Stimulated activated naive CD8-positive, alpha-beta T cell treated with anti-CD3 and anti-CD28 coated beads, Interleukin-15, amount 100 ng/mL, for 72 hours (primary cell): Measurements from ENCODE around the gene FTCD.
A peak's percentile ranks its signal among the peaks of the same experiment; 100 is the strongest.

Experiments
- ATAC-seq: fragments of 150-1000 bp; cut with Tn5 transposase; 2 replicates; pipeline ENCODE4 v1.10.0; 2021; ENCODE audit warnings: mild to moderate bottlenecking, moderate library complexity
- DNase-seq, 2 donors: peaks; one replicate each; pipeline ENCODE4 v3.0.0; 2021 to 2022
- H3K27ac Mint-ChIP-seq, 2 donors: one replicate each; pipeline ENCODE4 v1.8.0; 2022; ENCODE audit warnings: mild to moderate bottlenecking in 2 of 2, mixed read lengths in 2 of 2, moderate library complexity in 2 of 2
- H3K27me3 Mint-ChIP-seq: one replicate; pipeline ENCODE4 v1.8.0; 2022; ENCODE audit warnings: mixed read lengths
- H3K4me1 Mint-ChIP-seq: one replicate; pipeline ENCODE4 v1.8.0; 2022; ENCODE audit warnings: mild to moderate bottlenecking, mixed read lengths
- H3K4me3 Mint-ChIP-seq, 2 donors: one replicate each; pipeline ENCODE4 v1.8.0; 2022; ENCODE audit warnings: mild to moderate bottlenecking in 2 of 2, mixed read lengths in 2 of 2, moderate library complexity in 1 of 2
- H3K9me3 Mint-ChIP-seq, 2 donors: one replicate each; pipeline ENCODE4 v1.8.0; 2022; ENCODE audit warnings: mixed read lengths in 2 of 2

The FTCD gene

DNA sequence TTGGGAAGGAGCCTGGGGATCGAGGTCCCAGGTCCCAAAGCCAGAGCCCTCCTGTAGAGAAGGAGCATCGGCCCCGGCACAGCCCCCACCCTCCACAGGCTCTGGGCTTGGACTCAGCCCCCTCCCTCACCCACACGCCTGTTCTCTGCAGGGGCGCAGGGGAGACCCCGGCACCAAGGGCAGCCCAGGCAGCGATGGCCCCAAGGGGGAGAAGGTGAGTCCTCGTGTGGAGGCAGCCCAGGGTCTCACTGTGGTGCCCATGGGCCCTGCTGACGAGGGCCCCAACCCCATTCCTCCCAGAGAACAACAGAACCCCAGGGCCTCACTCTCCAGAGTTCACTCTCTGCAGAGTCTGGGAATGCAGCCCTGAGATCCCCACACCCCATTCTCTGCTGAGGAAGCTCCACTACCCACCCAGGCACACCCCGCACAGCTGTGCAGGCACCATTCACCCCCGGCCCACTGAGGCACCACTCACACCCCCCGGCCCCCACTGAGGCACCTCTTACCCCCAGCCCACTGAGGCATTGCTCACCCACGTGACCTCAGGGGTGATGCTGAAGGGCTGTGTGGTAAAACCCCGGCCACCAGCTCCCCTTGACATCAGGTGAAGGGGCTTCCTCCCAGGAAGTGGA, 35.6 kb downstream of the FTCD start:
- no peak overlapping the region for H3K4me3 Mint-ChIP-seq
- DNase-seq, result peak in 1 of 2 donors; percentile 4
- no peaks in the 10 kb centered on the region for H3K4me1 Mint-ChIP-seq
- H3K9me3 Mint-ChIP-seq, result peaks cover 0 to 10% of the 10 kb centered on the region in 2 donors
- peak overlapping the region in 1 of 2 donors; percentile 27 for H3K27ac Mint-ChIP-seq
- peak; percentile 29 for ATAC-seq
- H3K27me3 Mint-ChIP-seq, result no peaks in the 10 kb centered on the region

DNA sequence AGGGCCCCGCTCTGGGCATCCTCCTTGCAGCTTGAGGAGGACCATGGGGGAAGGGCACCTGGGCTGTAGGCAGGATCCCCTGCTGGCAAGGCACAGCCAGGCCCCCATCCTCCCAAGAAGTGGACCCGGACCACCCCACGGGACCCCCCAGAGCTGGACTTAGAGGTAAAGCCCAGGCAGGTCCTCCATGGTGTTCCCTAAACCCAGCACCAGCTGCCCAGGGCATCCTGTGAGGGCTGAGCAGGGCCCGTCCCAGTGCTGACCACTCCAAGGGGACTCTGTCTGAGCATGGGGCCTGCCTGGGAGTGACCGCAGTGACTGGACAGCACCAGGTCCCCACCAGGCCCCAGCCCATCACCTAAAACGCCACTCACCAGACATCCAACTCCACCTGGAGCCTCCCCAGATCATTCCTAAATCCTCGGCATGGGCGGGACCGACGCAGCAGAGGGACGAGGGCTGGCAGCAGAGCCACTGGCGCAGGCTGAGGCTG, 36.2 kb downstream of the FTCD start:
- no peak overlapping the region for H3K27ac Mint-ChIP-seq
- no peak for ATAC-seq
- no peak overlapping the region for H3K4me3 Mint-ChIP-seq
- no peaks in the 10 kb centered on the region for H3K4me1 Mint-ChIP-seq
- H3K9me3 Mint-ChIP-seq, result peaks cover 0 to 9% of the 10 kb centered on the region in 2 donors
- H3K27me3 Mint-ChIP-seq, result no peaks in the 10 kb centered on the region
- DNase-seq, result peak in 1 of 2 donors; percentile 8

DNA sequence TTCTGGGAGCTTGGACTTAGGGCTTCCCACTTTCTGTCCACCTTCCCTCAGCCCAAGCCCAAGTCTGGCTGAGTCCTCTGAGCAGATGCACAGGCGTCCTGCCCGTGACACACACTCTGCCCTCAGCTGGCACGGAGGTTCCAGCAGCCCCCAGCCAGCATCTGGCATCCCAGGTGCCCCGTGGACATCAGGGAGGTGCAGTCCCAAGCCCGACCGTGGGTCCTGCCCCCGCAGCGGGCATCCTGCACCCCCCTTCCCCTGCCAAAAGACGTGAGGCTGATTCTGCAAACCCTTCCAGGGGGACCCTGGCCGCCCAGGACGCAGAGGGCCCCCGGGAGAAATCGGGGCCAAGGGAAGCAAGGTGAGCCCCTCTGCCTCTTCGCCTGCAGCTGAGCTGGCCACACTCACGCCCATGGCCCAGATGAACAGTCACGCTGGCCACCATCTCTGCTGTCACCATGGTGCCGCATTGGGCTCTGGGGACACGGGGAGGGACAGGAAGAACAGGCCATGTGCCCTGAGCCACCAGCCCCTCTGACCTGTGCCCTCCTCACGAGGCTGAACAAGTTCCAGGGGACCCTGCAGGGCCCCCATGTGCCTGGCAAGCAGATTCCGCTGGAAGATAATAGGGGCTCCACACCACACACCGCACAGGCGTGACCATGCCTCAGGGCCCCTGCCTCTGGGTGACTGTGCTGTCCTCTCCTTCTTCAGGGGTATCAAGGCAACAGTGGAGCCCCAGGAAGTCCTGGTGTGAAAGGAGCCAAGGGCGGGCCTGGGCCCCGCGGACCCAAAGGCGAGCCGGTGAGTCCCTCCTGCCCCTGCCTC, 36.8 kb downstream of the FTCD start:
- Mint-ChIP-seq H3K27me3 (no peaks in the 10 kb centered on the region), H3K9me3 (peaks cover 0 to 3% of the 10 kb centered on the region in 2 donors), H3K27ac (no peak overlapping the region), H3K4me3 (no peak overlapping the region), H3K4me1 (no peaks in the 10 kb centered on the region)
- DNase-seq, result peak in 1 of 2 donors; percentile 4
- no peak for ATAC-seq

DNA sequence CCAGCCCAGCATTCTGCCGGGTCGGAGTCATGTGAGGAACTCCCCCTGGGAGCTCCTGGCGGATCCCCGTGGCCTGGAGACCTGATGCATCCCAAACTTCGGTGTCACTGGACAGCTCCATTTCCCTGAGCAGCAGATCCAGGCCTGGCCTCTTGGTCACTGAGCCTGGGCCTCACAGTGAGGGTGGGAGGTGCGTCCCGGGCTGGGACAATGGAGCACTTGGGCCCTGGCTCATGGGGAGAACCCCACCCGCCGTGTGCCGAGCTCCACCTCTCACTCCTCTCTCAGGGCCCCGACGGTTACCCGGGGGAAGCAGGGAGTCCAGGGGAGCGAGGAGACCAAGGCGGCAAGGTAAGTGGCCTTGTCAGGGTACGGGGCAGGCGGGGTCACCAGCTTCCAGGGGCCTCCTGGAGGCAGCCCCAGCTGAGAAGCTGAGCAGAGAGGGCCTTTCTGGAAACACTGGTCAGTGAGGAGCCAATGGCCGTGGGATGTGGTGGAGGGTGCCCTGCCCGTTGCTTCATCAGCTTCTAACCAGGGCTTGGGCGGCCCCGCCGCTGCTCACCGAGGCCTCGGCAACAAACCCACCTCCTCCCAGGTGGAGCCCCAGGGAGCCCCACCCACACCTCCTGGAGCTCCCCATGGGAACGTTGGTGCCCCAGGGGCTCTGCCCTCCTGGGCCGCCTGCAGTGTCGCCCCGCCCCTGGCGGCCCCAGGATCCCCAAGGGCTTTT, 37.6 kb downstream of the FTCD start:
- ATAC-seq, result no peak
- H3K9me3 Mint-ChIP-seq, result no peaks in the 10 kb centered on the region
- H3K27ac Mint-ChIP-seq, result no peak overlapping the region
- peak in 1 of 2 donors; percentile 8 for DNase-seq
- H3K4me1 Mint-ChIP-seq, result no peaks in the 10 kb centered on the region
- no peaks in the 10 kb centered on the region for H3K27me3 Mint-ChIP-seq
- H3K4me3 Mint-ChIP-seq, result no peak overlapping the region

DNA sequence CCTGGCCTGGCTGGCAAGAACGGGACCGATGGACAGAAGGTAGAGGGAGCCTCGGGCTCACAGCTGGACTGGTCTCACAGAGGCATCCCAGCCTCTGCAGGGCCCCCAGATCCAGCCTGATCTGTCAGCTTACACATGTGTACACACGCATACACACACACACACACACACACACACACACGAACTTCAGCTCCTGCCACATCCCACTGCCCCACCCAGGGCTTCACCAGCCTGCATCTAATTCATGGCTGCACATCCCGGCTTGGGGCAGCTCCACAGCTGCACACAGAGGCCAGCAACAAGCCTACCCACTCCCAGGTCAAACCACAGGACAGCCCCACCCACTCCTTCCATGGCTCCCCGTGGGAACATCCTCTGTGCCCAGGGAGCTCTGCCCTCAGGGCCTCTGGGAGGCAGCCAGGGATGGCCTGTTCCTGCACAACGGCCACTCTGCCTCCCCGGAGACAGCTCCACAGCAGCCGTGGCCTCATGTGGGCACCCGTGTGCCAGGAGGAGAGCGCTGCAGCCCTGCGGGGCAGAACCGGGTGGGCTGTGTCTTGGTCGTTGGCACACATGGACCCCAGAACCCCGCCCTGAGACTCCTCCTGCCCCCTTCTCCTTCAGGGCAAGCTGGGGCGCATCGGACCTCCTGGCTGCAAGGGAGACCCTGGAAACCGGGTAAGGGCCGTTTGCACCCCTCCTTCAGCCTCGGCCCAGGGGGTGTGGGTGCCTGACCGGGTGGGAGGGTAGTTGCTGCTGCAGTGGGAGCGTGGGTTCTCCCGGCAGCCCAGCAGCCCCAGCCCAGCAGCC, 38.4 kb downstream of the FTCD start:
- Mint-ChIP-seq H3K9me3 (no peaks in the 10 kb centered on the region), H3K4me3 (no peak overlapping the region), H3K27me3 (no peaks in the 10 kb centered on the region), H3K4me1 (no peaks in the 10 kb centered on the region), H3K27ac (peak overlapping the region in 1 of 2 donors; percentile 46)
- peak in 1 of 2 donors; percentile 7 for DNase-seq
- no peak for ATAC-seq

DNA sequence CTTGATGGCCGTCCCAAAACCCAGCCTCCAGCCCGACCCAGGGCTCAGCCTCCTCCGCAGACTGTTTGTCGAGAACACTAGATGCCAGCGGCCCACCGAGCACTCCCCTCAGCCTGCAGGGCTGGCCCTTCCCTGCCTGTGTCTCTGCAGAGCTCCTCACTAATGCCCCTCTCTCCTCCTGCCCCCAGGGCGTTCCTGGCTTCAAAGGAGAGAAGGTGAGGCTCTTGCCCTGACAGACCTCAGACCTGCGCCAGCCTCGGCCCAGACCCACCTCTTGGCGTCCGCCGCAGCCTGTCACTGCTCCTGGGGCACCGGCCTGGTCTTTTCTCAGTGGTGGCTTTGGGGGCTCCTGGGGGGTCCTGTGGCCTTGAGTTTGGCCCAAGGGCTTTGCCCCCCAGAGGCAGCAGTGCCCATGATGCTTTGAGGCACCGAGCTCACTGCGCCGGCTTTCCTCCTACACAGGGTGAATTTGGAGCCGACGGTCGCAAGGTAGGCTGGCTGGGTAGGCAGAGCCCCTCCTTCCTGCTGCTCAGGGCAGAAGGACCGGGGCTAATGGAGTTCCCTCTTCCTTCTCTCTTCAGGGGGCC, 39.1 kb downstream of the FTCD start:
- no peak overlapping the region for H3K27ac Mint-ChIP-seq
- ATAC-seq, result no peak
- DNase-seq, result peak in 1 of 2 donors; percentile 6

DNA sequence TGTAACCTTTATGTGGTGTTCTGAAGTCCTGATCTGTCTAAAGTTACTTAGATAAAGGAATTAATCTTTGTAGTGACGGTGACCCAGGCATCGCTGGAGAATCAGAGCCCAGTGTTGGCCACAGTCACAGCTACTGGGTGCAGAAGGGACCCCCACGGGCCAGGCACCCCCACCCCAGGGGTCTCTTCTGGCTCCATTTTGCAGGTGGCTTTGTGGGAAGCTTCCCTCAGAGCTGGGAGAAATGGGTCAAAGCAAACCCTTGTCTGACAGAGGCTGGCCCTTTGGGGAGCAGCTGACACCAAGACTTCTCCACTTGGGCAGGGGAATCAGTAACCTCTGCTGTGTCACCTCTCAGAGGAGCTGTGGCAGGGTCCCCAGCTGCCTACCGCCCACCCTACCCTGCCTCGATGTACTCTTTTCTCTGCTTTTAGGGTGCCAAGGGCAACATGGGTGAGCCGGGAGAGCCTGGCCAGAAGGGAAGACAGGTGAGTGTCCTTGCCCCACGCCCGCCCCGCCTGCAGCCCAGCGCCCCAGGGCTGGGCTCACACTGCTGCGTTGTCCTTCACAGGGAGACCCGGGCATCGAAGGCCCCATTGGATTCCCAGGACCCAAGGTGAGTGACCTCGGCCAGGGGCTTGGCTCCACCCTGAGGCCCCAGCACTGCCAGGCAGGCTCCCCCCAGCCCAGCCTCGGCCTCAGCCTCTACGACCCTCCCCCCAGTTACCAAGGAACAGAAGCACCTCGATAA, 39.8 kb downstream of the FTCD start:
- H3K9me3 Mint-ChIP-seq, result no peaks in the 10 kb centered on the region
- H3K27me3 Mint-ChIP-seq, result no peaks in the 10 kb centered on the region
- no peaks in the 10 kb centered on the region for H3K4me1 Mint-ChIP-seq
- H3K4me3 Mint-ChIP-seq, result no peak overlapping the region
- no peak overlapping the region for H3K27ac Mint-ChIP-seq
- ATAC-seq (no peak), DNase-seq (peak in 1 of 2 donors; percentile 3)

More for the DNA sequence above, 39.1 kb downstream of the FTCD start:
- Mint-ChIP-seq H3K9me3 (no peaks in the 10 kb centered on the region), H3K4me3 (no peak overlapping the region), H3K4me1 (no peaks in the 10 kb centered on the region), H3K27me3 (no peaks in the 10 kb centered on the region)

DNA sequence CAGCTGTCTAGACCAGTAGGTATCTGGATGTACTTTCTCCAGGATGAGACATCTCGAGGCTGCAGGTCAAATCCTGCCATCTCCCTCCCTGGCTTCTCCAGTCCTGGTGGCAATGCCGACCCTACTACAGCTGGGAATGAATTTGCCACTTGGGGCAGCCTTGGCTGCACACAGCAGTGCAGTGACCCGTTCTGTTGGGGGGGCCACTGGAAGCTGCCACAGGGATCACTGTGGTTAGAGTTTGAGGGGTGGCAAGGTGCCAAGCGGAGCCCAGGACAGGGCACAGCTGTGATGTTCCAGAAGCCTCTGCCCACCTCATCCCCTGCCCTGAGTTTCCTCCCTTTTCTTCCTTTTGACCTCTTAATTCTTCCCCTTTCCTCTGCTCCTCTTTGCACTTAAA, 40.4 kb downstream of the FTCD start:
- ATAC-seq (no peak), DNase-seq (peak in 1 of 2 donors; percentile 6)
- no peaks in the 10 kb centered on the region for H3K4me1 Mint-ChIP-seq
- H3K4me3 Mint-ChIP-seq, result no peak overlapping the region
- H3K27ac Mint-ChIP-seq, result no peak overlapping the region
- H3K9me3 Mint-ChIP-seq, result no peaks in the 10 kb centered on the region
- H3K27me3 Mint-ChIP-seq, result no peaks in the 10 kb centered on the region

DNA sequence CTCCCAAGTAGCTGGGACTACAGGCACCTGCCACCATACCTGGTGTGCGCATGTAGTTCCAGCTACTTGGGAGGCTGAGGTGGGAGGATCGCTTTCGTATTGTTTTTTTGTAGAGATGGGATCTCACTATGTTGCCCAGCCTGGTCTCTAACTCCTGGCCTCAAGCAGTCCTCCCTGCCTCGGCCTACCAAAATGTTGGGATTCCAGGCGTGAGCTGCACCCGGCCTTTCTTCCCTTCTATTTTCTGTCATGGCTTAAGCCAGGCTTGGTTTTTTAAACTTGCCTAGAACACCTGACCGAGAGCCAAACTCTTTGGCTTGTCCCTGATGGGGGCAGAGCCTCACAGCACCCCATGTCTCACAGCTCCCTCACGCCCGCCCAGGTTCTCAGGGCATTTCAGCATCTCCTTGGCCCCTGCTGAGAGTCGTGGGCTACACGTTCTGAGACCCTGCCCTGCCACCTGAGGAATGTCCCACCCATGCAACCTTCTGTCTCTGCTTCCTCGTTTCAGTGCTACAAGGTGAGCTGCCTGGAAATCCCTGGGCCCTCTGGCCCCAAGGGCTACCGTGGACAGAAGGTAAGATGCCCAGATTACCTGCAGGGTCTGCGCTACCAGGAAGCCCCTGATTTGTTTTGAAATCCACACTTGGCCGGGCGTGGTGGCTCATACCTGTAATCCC, 41.7 kb downstream of the FTCD start:
- peak overlapping the region in 1 of 2 donors; percentile 76 for H3K27ac Mint-ChIP-seq
- no peak overlapping the region for H3K4me3 Mint-ChIP-seq
- no peaks in the 10 kb centered on the region for H3K9me3 Mint-ChIP-seq
- peak in 1 of 2 donors; percentile 1 for DNase-seq
- H3K4me1 Mint-ChIP-seq, result no peaks in the 10 kb centered on the region
- no peak for ATAC-seq
- no peaks in the 10 kb centered on the region for H3K27me3 Mint-ChIP-seq

DNA sequence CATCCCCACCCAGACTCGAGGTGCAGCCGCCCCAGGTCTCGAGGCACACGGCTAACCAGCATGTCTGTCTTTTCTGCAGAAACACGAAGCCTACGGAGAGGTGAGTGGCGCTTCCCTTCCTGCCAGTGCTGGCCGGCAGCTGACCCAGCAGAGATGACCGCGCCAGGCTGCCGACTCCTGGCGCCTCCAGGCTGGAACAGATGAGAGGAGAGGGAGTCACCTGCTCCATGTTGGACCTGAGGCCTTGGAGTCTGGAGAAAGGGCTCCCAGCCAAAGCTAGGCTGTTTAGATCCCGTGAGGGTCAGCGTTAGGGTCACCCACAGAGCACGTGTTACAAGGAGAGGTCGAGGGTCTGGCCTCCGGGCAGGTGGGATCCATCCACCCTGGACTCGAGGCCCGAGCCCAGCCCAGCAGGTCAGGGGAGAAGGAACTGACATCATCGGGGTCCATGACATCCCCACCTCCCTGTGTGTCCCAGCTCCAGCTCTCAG, 42.6 kb downstream of the FTCD start:
- DNase-seq (peak in 1 of 2 donors; percentile 7), ATAC-seq (no peak)
- Mint-ChIP-seq H3K9me3 (peaks cover 5 to 6% of the 10 kb centered on the region in 2 donors), H3K27ac (no peak overlapping the region), H3K4me3 (no peak overlapping the region), H3K4me1 (no peaks in the 10 kb centered on the region), H3K27me3 (no peaks in the 10 kb centered on the region)

DNA sequence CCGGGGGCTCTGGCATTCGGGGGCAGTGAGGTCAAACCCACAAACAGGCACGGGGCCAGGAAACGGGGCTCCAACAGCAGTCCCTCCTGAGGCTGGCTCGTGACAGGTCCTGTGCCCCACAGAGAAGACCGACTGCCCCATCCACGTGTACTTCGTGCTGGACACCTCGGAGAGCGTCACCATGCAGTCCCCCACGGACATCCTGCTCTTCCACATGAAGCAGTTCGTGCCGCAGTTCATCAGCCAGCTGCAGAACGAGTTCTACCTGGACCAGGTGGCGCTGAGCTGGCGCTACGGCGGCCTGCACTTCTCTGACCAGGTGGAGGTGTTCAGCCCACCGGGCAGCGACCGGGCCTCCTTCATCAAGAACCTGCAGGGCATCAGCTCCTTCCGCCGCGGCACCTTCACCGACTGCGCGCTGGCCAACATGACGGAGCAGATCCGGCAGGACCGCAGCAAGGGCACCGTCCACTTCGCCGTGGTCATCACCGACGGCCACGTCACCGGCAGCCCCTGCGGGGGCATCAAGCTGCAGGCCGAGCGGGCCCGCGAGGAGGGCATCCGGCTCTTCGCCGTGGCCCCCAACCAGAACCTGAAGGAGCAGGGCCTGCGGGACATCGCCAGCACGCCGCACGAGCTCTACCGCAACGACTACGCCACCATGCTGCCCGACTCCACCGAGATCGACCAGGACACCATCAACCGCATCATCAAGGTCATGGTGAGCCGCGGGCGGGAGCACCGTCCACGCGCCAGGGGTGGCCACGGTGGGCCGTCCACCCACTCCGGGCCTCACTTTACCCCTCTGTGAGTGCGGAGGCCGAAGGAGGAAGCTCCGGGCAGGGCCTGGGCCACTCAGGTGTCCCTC, 43.3 kb downstream of the FTCD start:
- peaks cover 12% of the 10 kb centered on the region in 2 donors for H3K9me3 Mint-ChIP-seq
- no peak for ATAC-seq
- DNase-seq, result peak in 1 of 2 donors; percentile 6
- no peak overlapping the region for H3K4me3 Mint-ChIP-seq
- H3K27ac Mint-ChIP-seq, result no peak overlapping the region
- no peaks in the 10 kb centered on the region for H3K4me1 Mint-ChIP-seq
- no peaks in the 10 kb centered on the region for H3K27me3 Mint-ChIP-seq

DNA sequence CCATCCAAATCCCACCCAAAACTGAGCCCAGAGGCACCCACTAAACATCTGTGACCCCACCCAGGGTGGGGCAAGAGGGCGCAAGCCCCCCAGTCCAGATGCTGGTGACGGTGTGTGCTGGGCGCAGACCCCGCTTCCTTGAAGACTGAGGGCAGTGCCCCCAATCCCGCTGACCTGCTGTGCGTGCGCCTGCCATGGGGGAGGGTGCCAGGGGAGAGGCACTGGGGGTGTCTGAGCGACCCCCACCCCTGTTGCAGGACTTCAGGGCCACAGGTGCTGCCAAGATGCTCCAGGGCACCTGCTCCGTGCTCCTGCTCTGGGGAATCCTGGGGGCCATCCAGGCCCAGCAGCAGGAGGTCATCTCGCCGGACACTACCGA, 44.2 kb downstream of the FTCD start:
- H3K27ac Mint-ChIP-seq, result no peak overlapping the region
- ATAC-seq (no peak), DNase-seq (peak in 1 of 2 donors; percentile 7)
- peaks cover 17 to 21% of the 10 kb centered on the region in 2 donors for H3K9me3 Mint-ChIP-seq
- H3K4me1 Mint-ChIP-seq, result no peaks in the 10 kb centered on the region
- no peak overlapping the region for H3K4me3 Mint-ChIP-seq
- no peaks in the 10 kb centered on the region for H3K27me3 Mint-ChIP-seq
